Naive thymus-derived CD4-positive, alpha-beta T cell (primary cell): ENCODE results near the gene TNFRSF6B. TPM values are rescaled to one million over a fixed set of nuclear protein-coding genes. Genes with fewer than 3 reads are reported as not detected.

Experiments
- ATAC-seq: fragments of 150-1000 bp; cut with Tn5 transposase; 2 replicates; pipeline ENCODE4 v1.10.0; 2021; ENCODE audit warnings: mild to moderate bottlenecking, moderate library complexity
- CTCF ChIA-PET: fragments of 350-600 bp; sonication (Branson Sonifier 250); formaldehyde crosslinking; loops from one replicate; lab custom pipeline; 2021; ENCODE audit warnings: antibody characterized with exemption; lab: Charles Lee
- POLR2A ChIA-PET: fragments of 350-600 bp; sonication (Branson Sonifier 250); formaldehyde crosslinking; loops from one replicate; lab custom pipeline; 2021; ENCODE audit warnings: antibody characterized with exemption, inconsistent platforms; lab: Charles Lee
- DNase-seq, 9 donors: peaks; one replicate each; pipeline versions ENCODE4 v3.0.0 to v3.0.0-alpha.2; 2020 to 2022; ENCODE audit warnings: mixed read lengths in 1 of 9
- H3K27ac ChIP-seq: one replicate; pipeline ENCODE4 v1.7.0; 2013; ENCODE audit warnings: mild to moderate bottlenecking, low read depth, low read length, moderate library complexity
- H3K27me3 ChIP-seq, 2 donors: one replicate each; pipeline ENCODE4 v1.7.0; 2013; ENCODE audit warnings: low read length in 2 of 2, mild to moderate bottlenecking in 2 of 2, moderate library complexity in 2 of 2; ENCODE audit not compliant: control insufficient read depth in 2 of 2, insufficient read depth in 2 of 2
- H3K36me3 ChIP-seq, 3 experiments: 1 replicate in 2 of 3; 2 replicates in 1 of 3; pipeline ENCODE4 v1.7.0; 2013; ENCODE audit warnings: low read length in 3 of 3, mild to moderate bottlenecking in 3 of 3, moderate library complexity in 1 of 3; ENCODE audit not compliant: insufficient read depth in 3 of 3, control insufficient read depth in 2 of 3
- H3K4me1 ChIP-seq, 2 donors: one replicate each; pipeline ENCODE4 v1.7.0; 2013; ENCODE audit warnings: low read length in 2 of 2, mild to moderate bottlenecking in 2 of 2, moderate library complexity in 1 of 2; ENCODE audit not compliant: control insufficient read depth in 2 of 2, insufficient read depth in 2 of 2
- H3K4me3 ChIP-seq: 2 replicates; pipeline ENCODE4 v1.7.0; 2013; ENCODE audit warnings: mild to moderate bottlenecking, low read length
- H3K9me3 ChIP-seq, 3 experiments: 1 replicate in 2 of 3; 2 replicates in 1 of 3; pipeline ENCODE4 v1.7.0; 2013; ENCODE audit warnings: low read length in 3 of 3; ENCODE audit not compliant: control insufficient read depth in 2 of 3
- H3K27ac Mint-ChIP-seq, 9 donors: one replicate each; pipeline ENCODE4 v1.8.0; 2020 to 2022; ENCODE audit warnings: mixed read lengths in 9 of 9, mild to moderate bottlenecking in 8 of 9, moderate library complexity in 5 of 9, inconsistent platforms in 2 of 9
- H3K27me3 Mint-ChIP-seq, 5 donors: one replicate each; pipeline ENCODE4 v1.8.0; 2021 to 2022; ENCODE audit warnings: mixed read lengths in 5 of 5, mild to moderate bottlenecking in 1 of 5
- H3K36me3 Mint-ChIP-seq, 5 donors: one replicate each; pipeline ENCODE4 v1.8.0; 2020 to 2022; ENCODE audit warnings: mixed read lengths in 5 of 5, mild to moderate bottlenecking in 3 of 5, inconsistent platforms in 1 of 5
- H3K4me1 Mint-ChIP-seq, 7 donors: one replicate each; pipeline ENCODE4 v1.8.0; 2020 to 2022; ENCODE audit warnings: mixed read lengths in 7 of 7, mild to moderate bottlenecking in 3 of 7, inconsistent platforms in 1 of 7
- H3K4me3 Mint-ChIP-seq, 10 donors: one replicate each; pipeline ENCODE4 v1.8.0; 2020 to 2022; ENCODE audit warnings: mild to moderate bottlenecking in 10 of 10, mixed read lengths in 10 of 10, moderate library complexity in 6 of 10, inconsistent platforms in 2 of 10
- H3K9me3 Mint-ChIP-seq, 11 donors: one replicate each; pipeline ENCODE4 v1.8.0; 2020 to 2022; ENCODE audit warnings: mixed read lengths in 11 of 11, mild to moderate bottlenecking in 4 of 11, inconsistent platforms in 1 of 11, moderate library complexity in 1 of 11
- intact Hi-C, 2 donors: fragments of 100-400 bp; cut with micrococcal nuclease; formaldehyde crosslinking; loops; one replicate each; pipeline ENCODE4 v1.15.1; 2023
- polyA plus RNA-seq, 2 donors: library from polyadenylated mRNA; unstranded; fragments of 300-500 nt; fragmentation: Illumina TruSeq; gene quantifications; one replicate each; pipeline ENCODE4 v1.2.3, GENCODE V29; 2021
- total RNA-seq, 6 experiments: library from RNA in 5 of 6; stranded (reverse) in 5 of 6; gene quantifications; 1 replicate in 5 of 6; 2 replicates in 1 of 6; pipeline ENCODE4 v1.2.3 and lab custom pipeline; 2021 to 2026

The TNFRSF6B gene
- total and polyA plus RNA-seq, 7 experiments from 2014 or later: 0.22 to 0.74 TPM; not detected in 5

GRCh38 chr20:63742381-63743024 is 46.1 kb downstream of the TNFRSF6B start:
- H3K27ac Mint-ChIP-seq: no peak overlapping the region
- CTCF ChIA-PET: interaction anchor here (0.5 kb wide), 1 partner anchor 15 kb away, joined by 7 read pairs; no protein-coding TSS in a partner anchor
- peaks cover 0 to 4% (median 0%) of the 10 kb centered on the region in 5 donors for H3K36me3 Mint-ChIP-seq

GRCh38 chr20:63743210-63743970 is 46.9 kb downstream of the TNFRSF6B start:
- no peak overlapping the region for H3K27ac ChIP-seq
- H3K4me1 Mint-ChIP-seq: peaks cover 0 to 6% (median 0%) of the 10 kb centered on the region in 7 donors
- H3K27me3 ChIP-seq: no peaks in the 10 kb centered on the region
- POLR2A ChIA-PET: interaction anchor here (0.7 to 1.2 kb wide), 3 partner anchors 8 to 37 kb away, joined by 3 to 4 read pairs (median 3); partner anchors contain the start of genes ARFRP1 and ZGPAT
- DNase-seq: no peak
- ATAC-seq: no peak
- H3K4me1 ChIP-seq: peaks cover 9 to 16% of the 10 kb centered on the region in 2 donors
- no peaks in the 10 kb centered on the region for H3K9me3 Mint-ChIP-seq
- H3K36me3 Mint-ChIP-seq: peaks cover 0 to 4% (median 0%) of the 10 kb centered on the region in 5 donors
- intact Hi-C loops: loop anchor here in 1 of 2 donors (5.0 kb wide), 1 partner anchor 36 kb away; the partner anchor contains the start of genes ARFRP1 and ZGPAT
- no peak overlapping the region for H3K4me3 ChIP-seq
- peak overlapping the region in 3 of 9 donors; percentile 12 to 39 (median 14) for H3K27ac Mint-ChIP-seq
- H3K27me3 Mint-ChIP-seq: no peaks in the 10 kb centered on the region
- H3K9me3 ChIP-seq: no peaks in the 10 kb centered on the region
- peak overlapping the region in 1 of 10 donors; percentile 28 for H3K4me3 Mint-ChIP-seq
- peaks cover 0 to 21% (median 0%) of the 10 kb centered on the region in 3 experiments for H3K36me3 ChIP-seq
- CTCF ChIA-PET: no interaction called here

More at GRCh38 chr20:63742381-63743024, 46.1 kb downstream of the TNFRSF6B start:
- Histone ChIP-seq H3K27ac (no peak overlapping the region), H3K4me1 (peaks cover 12 to 19% of the 10 kb centered on the region in 2 donors), H3K4me3 (no peak overlapping the region), H3K27me3 (no peaks in the 10 kb centered on the region), H3K36me3 (peaks cover 0 to 21% (median 0%) of the 10 kb centered on the region in 3 experiments), H3K9me3 (no peaks in the 10 kb centered on the region)
- no peaks in the 10 kb centered on the region for H3K27me3 Mint-ChIP-seq
- peaks cover 0 to 6% (median 0%) of the 10 kb centered on the region in 7 donors for H3K4me1 Mint-ChIP-seq
- H3K9me3 Mint-ChIP-seq: no peaks in the 10 kb centered on the region
- intact Hi-C loops: loop anchor here in 1 of 2 donors (5.0 kb wide), 1 partner anchor 35 kb away; the partner anchor contains the start of genes ARFRP1 and ZGPAT
- no peak overlapping the region for H3K4me3 Mint-ChIP-seq
- DNase-seq (no peak), ATAC-seq (no peak)
- POLR2A ChIA-PET: interaction anchor here (0.7 to 9.9 kb wide), 6 partner anchors 8 to 123 kb away, joined by 3 to 137 read pairs (median 8); partner anchors contain the start of genes ARFRP1, TPD52L2 and ZGPAT

- H3K27ac Mint-ChIP-seq: peak overlapping the region in 1 of 9 donors; percentile 21
- POLR2A ChIA-PET: interaction anchor here (3.4 kb wide), 1 partner anchor 8 kb away, joined by 12 read pairs; the partner anchor contains the start of gene LIME1
These were observed 47.7 kb downstream of the TNFRSF6B start for GRCh38 chr20:63744158-63744557.

GRCh38 chr20:63744574-63745423 is 48.3 kb downstream of the TNFRSF6B start:
- ATAC-seq (no peak), DNase-seq (no peak)
- H3K4me3 ChIP-seq: no peak overlapping the region
- intact Hi-C loops: loop anchor here in 1 of 2 donors (5.0 kb wide), 1 partner anchor 37 kb away; the partner anchor contains the start of genes ARFRP1 and ZGPAT
- peaks cover 3 to 15% of the 10 kb centered on the region in 2 donors for H3K4me1 ChIP-seq
- Mint-ChIP-seq H3K27me3 (no peaks in the 10 kb centered on the region), H3K36me3 (peaks cover 0 to 4% (median 0%) of the 10 kb centered on the region in 5 donors), H3K27ac (peak overlapping the region in 1 of 9 donors; percentile 21), H3K4me3 (no peak overlapping the region), H3K9me3 (no peaks in the 10 kb centered on the region), H3K4me1 (peaks cover 0 to 15% (median 10%) of the 10 kb centered on the region in 7 donors)
- ChIA-PET POLR2A (interaction anchor here (3.4 kb wide), 1 partner anchor 8 kb away, joined by 12 read pairs; the partner anchor contains the start of gene LIME1), CTCF (no interaction called here)
- H3K27ac ChIP-seq: no peak overlapping the region
- no peaks in the 10 kb centered on the region for H3K27me3 ChIP-seq
- peaks cover 0 to 21% (median 0%) of the 10 kb centered on the region in 3 experiments for H3K36me3 ChIP-seq
- H3K9me3 ChIP-seq: no peaks in the 10 kb centered on the region

More at GRCh38 chr20:63744158-63744557, 47.7 kb downstream of the TNFRSF6B start:
- intact Hi-C loops: loop anchor here in 1 of 2 donors (5.0 kb wide), 1 partner anchor 37 kb away; the partner anchor contains the start of genes ARFRP1 and ZGPAT
- CTCF ChIA-PET: no interaction called here
- no peak overlapping the region for H3K4me3 Mint-ChIP-seq
- H3K4me1 Mint-ChIP-seq: peaks cover 0 to 10% (median 6%) of the 10 kb centered on the region in 7 donors
- H3K27ac ChIP-seq: no peak overlapping the region
- no peaks in the 10 kb centered on the region for H3K27me3 ChIP-seq
- H3K9me3 Mint-ChIP-seq: no peaks in the 10 kb centered on the region
- no peak for ATAC-seq
- peaks cover 0 to 4% (median 0%) of the 10 kb centered on the region in 5 donors for H3K36me3 Mint-ChIP-seq
- peaks cover 0 to 21% (median 0%) of the 10 kb centered on the region in 3 experiments for H3K36me3 ChIP-seq
- DNase-seq: no peak
- H3K9me3 ChIP-seq: no peaks in the 10 kb centered on the region
- no peak overlapping the region for H3K4me3 ChIP-seq
- peaks cover 4 to 11% of the 10 kb centered on the region in 2 donors for H3K4me1 ChIP-seq
- H3K27me3 Mint-ChIP-seq: no peaks in the 10 kb centered on the region

- DNase-seq (no peak), ATAC-seq (no peak)
- Mint-ChIP-seq H3K27me3 (no peaks in the 10 kb centered on the region), H3K27ac (peak overlapping the region in 5 of 9 donors; percentile 39 to 79 (median 53)), H3K4me3 (no peak overlapping the region), H3K9me3 (no peaks in the 10 kb centered on the region), H3K4me1 (peaks cover under 1 to 21% (median 13%) of the 10 kb centered on the region in 7 donors), H3K36me3 (peaks cover 0 to 4% (median 0%) of the 10 kb centered on the region in 5 donors)
- H3K36me3 ChIP-seq: peaks cover 0 to 21% (median 0%) of the 10 kb centered on the region in 3 experiments
- intact Hi-C loops: no loop called here
- H3K27me3 ChIP-seq: no peaks in the 10 kb centered on the region
- no peaks in the 10 kb centered on the region for H3K9me3 ChIP-seq
- peaks cover 7 to 21% of the 10 kb centered on the region in 2 donors for H3K4me1 ChIP-seq
- no peak overlapping the region for H3K27ac ChIP-seq
- POLR2A ChIA-PET: interaction anchor here (0.7 to 3.4 kb wide), 2 partner anchors 9 to 37 kb away, joined by 3 to 12 read pairs; partner anchors contain the start of gene LIME1
- CTCF ChIA-PET: no interaction called here
- H3K4me3 ChIP-seq: no peak overlapping the region
These were observed 49.0 kb downstream of the TNFRSF6B start for GRCh38 chr20:63745424-63745805.
